Measurements from ENCODE around the gene BAIAP2.

The BAIAP2 gene

DNA sequence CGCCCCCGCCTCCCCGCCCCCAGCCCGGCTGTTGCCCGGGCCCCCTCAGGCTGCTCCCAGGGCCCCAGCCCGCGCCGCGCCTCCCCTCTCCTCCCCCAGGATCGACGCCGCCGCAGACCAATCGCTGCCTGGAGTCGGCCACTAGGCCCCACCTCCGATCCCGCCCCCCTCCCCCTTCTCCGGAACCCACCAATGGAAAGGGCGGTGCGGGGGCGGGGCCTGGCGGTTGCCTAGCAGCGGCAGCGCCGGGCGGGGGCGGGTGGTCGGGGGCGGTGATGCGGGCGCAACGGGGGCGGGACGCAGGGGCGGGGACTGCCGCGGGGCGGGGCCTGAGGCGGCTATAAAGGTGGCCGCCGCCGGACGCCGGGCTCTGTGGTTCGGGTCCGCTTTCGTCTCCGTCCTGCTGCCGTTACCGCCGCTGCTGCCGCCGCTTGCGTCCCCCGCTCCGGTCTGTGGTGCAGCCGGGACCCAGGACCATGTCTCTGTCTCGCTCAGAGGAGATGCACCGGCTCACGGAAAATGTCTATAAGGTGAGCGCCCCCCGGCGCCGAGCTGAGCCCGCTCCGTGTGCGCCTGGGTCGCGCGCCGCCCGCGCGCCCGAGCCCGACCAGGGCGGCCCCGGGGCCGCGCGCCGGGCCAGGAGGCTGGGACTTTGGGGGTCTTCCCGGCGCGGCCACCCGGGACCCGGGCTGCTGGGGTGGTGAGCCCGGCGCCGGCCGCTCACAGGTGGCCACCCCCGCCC lies at the start of gene BAIAP2:
Gene BAIAP2, plus strand, starts transcription at position 373 of the 742 bp plus-strand sequence. Its CDS starts 104 bp downstream, at position 477.
- peak; percentile 89 to 98 (median 97) for DNase-seq (ENCODE audit: low read depth in 2 of 3, low spot score in 1 of 3)

GRCh38 chr17:80986046-80986445 lies 48.9 kb upstream of the BAIAP2 start:
- DNase-seq (ENCODE audit: low read depth in 2 of 3, low spot score in 1 of 3), result no peak

GRCh38 chr17:80986816-80987475 lies 48.0 kb upstream of the BAIAP2 start:
- DNase-seq (ENCODE audit: low read depth in 2 of 3, low spot score in 1 of 3), result no peak

GRCh38 chr17:80987941-80988461 lies 47.0 kb upstream of the BAIAP2 start:
- no peak for DNase-seq (ENCODE audit: low read depth in 2 of 3, low spot score in 1 of 3)

- DNase-seq (ENCODE audit: low read depth in 2 of 3, low spot score in 1 of 3), result no peak
Measured at GRCh38 chr17:80989586-80989913, 45.4 kb upstream of the BAIAP2 start.

DNA sequence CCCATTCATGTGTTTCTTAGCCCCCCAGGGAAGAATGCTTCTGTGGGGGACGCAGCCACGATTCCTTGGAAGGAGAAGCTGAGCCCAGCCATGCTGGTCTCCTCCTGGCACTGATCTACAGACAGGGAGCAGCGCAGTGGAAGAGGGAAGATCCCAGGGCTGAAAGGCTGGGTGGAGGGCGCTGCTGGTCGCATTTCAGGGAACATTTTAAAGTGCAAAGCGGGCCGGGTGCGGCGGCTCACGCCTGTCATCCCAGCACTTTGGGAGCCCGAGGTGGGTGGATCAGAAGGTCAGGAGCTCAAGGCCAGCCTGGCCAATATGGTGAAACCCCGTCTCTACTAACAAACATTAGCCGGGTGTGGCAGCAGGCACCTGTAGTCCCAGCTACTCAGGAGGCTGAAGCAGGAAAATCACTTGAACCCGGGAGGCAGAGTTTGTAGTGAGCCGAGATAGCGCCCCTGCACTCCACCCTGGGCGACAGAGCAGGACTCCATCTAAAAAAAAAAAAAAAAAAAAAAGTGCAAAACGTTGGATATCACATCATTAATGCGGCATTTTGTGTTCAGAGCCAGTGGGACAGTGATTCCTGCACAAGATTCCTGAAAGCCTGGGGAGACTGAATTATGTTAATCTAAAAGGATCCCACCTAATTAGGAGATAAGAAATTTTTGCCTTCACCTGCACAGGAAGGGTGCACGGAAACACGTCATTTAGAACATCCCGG lies 43.9 kb upstream of the BAIAP2 start:
- no peak for DNase-seq (ENCODE audit: low read depth in 2 of 3, low spot score in 1 of 3)

GRCh38 chr17:80991645-80992076 lies 43.3 kb upstream of the BAIAP2 start, which contains the start of gene CHMP6:
TSS of gene CHMP6 (plus strand) at chr17:80991841. CDS start at chr17:80991919, 78 bp downstream.
- DNase-seq (ENCODE audit: low read depth in 2 of 3, low spot score in 1 of 3), result peak; percentile 49 to 63 (median 50)

DNA sequence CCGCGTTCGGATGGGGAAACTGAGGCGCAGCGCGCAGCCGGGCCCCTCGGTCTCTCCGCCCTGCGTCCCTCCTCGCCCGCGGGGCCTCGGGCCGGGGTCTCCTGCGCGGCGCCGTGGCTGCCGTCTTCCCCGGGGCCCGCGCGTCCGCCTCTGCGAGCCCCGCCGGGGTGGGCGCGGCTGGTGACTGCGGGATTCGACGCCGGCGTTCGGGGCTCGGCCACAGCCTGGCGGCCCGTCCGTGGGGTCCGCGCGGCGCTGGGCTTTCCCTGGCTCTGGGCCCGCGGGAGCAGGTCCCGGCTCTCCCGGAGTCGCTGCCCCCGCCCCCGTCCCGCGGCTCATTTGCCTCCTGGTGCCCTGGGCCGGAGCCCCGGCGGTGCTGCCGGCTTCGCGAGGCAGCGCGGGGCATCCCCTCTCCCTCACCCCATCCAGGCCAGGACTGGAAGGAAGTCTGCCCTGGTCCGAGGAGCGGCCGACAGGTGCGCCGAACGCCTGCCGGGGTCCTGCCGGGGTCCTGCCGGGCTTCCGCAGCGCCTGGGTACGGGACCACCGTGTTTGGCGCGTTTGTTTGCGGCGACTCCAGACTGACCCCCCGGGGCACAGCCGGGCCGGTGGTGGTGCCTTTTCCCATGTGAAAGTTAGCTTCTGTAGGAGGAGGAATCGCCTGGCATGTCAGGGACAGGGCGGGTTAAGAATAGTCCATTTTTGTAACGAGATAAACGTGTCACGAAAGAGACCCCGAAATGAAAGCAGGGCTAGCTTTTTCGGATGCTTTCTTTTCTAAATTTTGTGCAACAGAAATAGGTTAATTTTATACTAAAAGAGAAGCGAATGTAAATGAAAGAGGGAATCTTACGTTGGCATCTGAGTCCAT lies 42.6 kb upstream of the BAIAP2 start:
- DNase-seq (ENCODE audit: low read depth in 2 of 3, low spot score in 1 of 3), result no peak

DNA sequence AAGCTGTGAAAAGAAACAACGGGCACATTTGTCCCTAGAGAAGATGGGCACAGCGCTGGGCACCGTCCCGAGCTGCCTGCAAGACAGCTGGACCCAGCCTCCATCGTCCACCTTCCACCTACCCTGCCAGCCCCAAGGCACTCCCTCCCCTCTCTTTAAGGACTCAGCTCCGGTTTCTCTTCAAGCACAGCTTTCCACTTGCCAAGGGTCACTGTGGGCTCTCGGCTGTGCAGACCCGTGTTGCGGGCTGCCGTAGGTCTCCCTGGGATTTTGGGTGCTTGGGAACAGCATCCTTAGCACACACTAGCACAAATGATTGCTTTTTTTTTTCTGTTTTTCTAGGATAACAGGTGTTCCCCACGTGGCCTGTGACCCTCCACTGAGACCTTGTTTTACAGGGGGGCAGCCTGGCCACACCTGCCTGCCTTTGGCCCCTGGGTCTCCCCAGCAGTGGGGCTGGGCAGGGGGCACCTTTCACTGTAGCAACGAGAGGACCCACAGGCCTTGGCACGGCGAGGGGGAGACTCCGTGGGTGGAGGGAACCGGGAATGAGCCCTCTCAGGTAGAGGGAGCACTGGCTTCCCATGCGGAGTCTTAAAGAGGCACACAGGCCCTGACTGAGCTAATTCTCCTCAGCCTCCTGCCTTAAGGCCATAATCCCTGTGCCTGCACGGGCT lies 41.9 kb upstream of the BAIAP2 start:
- DNase-seq (ENCODE audit: low read depth in 2 of 3, low spot score in 1 of 3), result no peak

- no peak for DNase-seq (ENCODE audit: low read depth in 2 of 3, low spot score in 1 of 3)
Measured at GRCh38 chr17:80995131-80995530, 39.8 kb upstream of the BAIAP2 start.

DNA sequence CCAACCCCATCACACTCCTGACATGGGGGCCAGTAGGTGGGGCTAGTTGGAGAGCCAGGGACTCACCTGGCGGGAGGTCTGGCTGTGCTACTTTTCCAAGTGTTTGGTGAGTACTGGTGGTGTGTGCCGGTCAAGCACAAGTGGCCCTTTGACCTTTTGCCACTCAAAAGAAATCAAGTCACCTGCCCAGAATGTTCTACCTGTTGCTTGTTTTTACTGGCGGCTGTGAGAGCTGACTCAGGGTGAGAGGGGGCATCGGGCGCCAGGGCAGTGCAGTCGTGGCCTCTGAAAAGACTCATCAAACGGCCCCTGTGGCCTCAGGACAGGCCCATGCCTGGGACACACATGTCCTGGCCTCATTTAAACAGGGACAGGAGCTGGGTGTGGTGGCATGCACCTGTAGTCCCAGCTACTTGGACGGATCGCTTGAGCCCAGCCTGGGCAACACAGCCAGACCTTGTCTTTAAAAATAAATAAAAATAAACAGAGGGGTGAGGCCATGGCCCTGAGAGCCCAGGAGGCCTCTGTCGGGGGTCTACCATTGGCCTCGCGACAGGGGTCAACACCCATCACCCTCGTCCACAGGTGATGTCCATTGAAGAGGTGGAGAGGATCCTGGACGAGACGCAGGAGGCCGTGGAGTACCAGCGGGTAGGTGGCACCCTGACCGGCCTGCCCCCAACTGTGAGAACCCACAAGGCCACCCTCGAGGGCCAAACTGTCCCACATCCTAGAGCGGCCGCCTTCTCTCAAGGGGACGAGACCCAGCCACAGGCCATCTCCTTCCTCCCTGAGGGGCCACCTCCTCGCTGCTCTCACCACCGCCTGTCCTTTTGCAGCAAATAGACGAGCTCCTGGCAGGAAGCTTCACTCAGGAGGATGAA lies 38.3 kb upstream of the BAIAP2 start:
- no peak for DNase-seq (ENCODE audit: low read depth in 2 of 3, low spot score in 1 of 3)

DNA sequence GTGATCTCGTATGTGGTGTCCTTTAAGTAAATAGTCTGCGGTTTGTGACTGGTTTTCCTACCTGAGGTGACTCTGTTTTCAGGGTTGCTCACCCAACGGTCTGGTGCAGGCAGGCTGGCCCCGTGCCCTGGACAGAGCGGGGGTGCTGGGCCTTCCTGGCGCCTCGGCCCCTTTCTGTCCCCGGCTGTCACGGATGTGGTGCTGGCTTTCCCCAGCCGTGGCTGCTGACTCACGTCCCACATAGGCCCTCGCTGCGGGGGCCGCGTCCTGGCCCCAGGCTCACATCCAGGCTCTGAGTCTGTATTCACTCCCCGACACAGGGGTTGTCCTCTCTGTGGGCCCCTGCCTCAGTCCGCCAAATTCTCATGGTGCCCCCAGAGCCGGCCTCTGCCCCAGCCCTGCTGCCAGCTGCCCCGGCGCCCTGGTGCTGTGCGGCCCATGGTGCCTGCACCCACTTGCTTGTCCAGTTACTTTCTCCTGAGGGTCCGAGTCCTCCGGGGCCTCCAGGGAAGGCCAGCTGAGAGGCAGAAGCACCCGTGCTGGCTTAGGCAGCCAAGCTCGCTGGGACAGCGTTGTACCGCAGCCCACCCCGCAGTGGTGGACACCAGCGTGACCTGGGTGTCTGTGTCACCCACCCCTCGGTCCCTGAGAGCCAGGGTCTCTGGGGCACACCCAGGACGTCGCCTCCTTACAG lies 37.4 kb upstream of the BAIAP2 start:
- DNase-seq (ENCODE audit: low read depth in 2 of 3, low spot score in 1 of 3), result no peak

DNA sequence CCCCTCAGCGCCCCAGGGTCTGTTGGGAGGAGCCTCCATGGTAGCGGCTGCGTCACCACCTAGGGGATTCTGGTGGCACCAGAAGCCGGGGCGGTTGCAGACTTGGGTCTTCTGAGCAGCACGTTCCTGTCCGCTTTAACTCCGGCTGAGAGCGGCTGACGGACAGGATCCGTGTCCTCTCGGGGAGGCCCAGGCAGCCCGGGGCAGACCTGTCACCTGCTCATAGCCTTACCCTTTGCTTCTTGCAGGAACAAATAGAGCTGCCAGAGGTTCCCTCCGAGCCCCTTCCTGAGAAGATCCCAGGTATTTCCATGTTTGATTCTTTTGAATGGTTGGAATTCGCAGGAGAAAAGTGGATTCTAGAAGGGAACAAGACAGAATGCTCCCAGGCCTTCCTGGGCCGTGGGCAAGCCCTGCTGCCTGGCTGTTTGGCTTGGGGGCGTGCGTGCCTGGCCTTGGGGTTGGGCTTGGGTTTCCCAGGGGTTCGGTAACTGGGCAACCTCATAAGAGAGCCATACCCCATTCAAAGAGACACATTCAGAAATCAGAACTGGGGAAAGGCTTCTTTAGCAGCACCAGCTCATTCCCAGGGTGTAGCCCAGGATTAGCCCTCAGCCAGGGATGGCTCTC lies 36.7 kb upstream of the BAIAP2 start:
- DNase-seq (ENCODE audit: low read depth in 2 of 3, low spot score in 1 of 3), result no peak

GRCh38 chr17:80998748-80999535 lies 36.0 kb upstream of the BAIAP2 start:
- no peak for DNase-seq (ENCODE audit: low read depth in 2 of 3, low spot score in 1 of 3)

- DNase-seq (ENCODE audit: low read depth in 2 of 3, low spot score in 1 of 3), result no peak
Measured at GRCh38 chr17:80999536-81000333, 35.2 kb upstream of the BAIAP2 start.

- no peak for DNase-seq (ENCODE audit: low read depth in 2 of 3, low spot score in 1 of 3)
Measured at GRCh38 chr17:81000334-81000630, 34.7 kb upstream of the BAIAP2 start.

All from stimulated activated CD4-positive, alpha-beta T cell treated with anti-CD3 and anti-CD28 coated beads, Interleukin-12 subunit alpha, Interleukin-12 subunit beta, amount 100 ng/mL, for 48 hours (primary cell).